ENCODE data around the gene SDS. TPM values are rescaled to one million over a fixed set of nuclear protein-coding genes. Genes with fewer than 3 reads are reported as not detected.

SDS gene
- total and polyA plus RNA-seq, 2 of the 13 experiments (the other 11 are each of a cell fraction or from before 2014, with no cell fraction given), result not detected

- ATAC-seq (no peak), FAIRE-seq (no peak), DNase-seq (ENCODE audit: low spot score) (no peak)
- CTCF ChIA-PET (ENCODE audit: low intra/inter-chr PET ratio, low total read pairs), result no interaction called here
- no peak overlapping the region for H3K4me2 ChIP-seq (ENCODE audit: low read depth, low read length)
- H3K27ac ChIP-seq (ENCODE audit: extremely low read length, insufficient read depth, low read length), result no peak overlapping the region
- H3K9me3 ChIP-seq (ENCODE audit: low read length), result no peaks in the 10 kb centered on the region
- no peak overlapping the region for H2AFZ ChIP-seq (ENCODE audit: low read length)
- BruUV-seq (replicated peaks), result no TSS peak
- in situ Hi-C loops (cut with HindIII; ENCODE audit: extremely low pct_ligation_motif_present, low pct_unique_long_range_greater_than_20kb), result no loop called here
- H4K20me1 ChIP-seq (ENCODE audit: insufficient read depth, low read length), result no peaks in the 10 kb centered on the region; the same call in 1 of the 2 replicates
- intact Hi-C loops (cut with micrococcal nuclease; ENCODE audit: unreplicated experiment), result no loop called here
- H3K36me3 ChIP-seq (replicated peaks in 1 of 2; ENCODE audit: control insufficient read depth in 1 of 2, insufficient read depth in 2 of 2, low read length in 2 of 2), result no peaks in the 10 kb centered on the region
- peaks cover 3% of the 10 kb centered on the region in 2 experiments; a peak in 1 of 5 replicates for H3K27me3 ChIP-seq (ENCODE audit: control insufficient read depth in 1 of 2, insufficient read depth in 2 of 2, low read length in 2 of 2)
- H3K79me2 ChIP-seq (ENCODE audit: insufficient read depth, low read length), result no peaks in the 10 kb centered on the region
- 0 out of 2 replicates have a peak, but pooled peaks cover 9% of the 10 kb centered on the region for H3K4me1 ChIP-seq (ENCODE audit: insufficient read depth, low read length)
- no peak for TF ChIP-seq SOX13 (IDR thresholded peaks at IDR 0.05)
- no peak for TF ChIP-seq SOX13 (CRISPR knock-in tag; conservative IDR thresholded peaks at IDR 0.05 in 1 of 2, IDR thresholded peaks at IDR 0.05 in 1 of 2)
- TF ChIP-seq TOPORS (CRISPR knock-in tag; IDR thresholded peaks at IDR 0.05), result no peak
- no peak for TF ChIP-seq FOSL2 (CRISPR knock-in tag; IDR thresholded peaks at IDR 0.05)
- no peak for TF ChIP-seq ZNF232 (CRISPR knock-in tag; IDR thresholded peaks at IDR 0.05; ENCODE audit: borderline replicate concordance)
- TF ChIP-seq FOXP1 (IDR thresholded peaks at IDR 0.05), result no peak
- TF ChIP-seq FOXP1 (CRISPR knock-in tag; IDR thresholded peaks at IDR 0.05), result no peak
- POLR2A ChIA-PET, result no interaction called here
- no peak overlapping the region for H3K9ac ChIP-seq (ENCODE audit: insufficient read depth, low read depth, low read length)
- H3K4me3 ChIP-seq (replicated peaks in 1 of 3; ENCODE audit: insufficient read depth in 1 of 3, low read depth in 2 of 3, low read length in 3 of 3), result no peak overlapping the region
These were observed 7.5 kb downstream of the SDS start for GRCh38 chr12:113396200-113396599.

DNA sequence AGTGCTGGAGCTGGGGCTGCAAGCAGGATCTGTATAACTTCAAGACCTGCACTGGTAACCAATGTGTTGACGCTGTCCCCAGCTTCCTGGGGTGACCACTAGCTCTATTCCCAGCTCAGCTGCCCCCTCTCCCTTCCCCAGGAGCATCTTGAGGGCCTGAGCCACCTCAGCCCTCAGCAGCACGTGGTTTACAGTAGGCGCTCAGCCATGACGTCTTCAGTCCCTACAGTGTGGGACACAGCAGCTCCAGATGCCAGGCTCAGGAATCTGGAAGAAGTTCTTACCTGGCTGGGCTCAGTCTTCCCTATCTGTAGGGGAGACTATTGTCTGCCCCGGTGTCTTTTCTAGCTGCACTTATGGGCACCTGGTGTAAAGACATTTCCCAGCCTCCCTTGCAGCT, 8.6 kb downstream of the SDS start:
- no peak overlapping the region for H3K4me3 ChIP-seq (replicated peaks in 1 of 3; ENCODE audit: insufficient read depth in 1 of 3, low read depth in 2 of 3, low read length in 3 of 3)
- intact Hi-C loops (cut with micrococcal nuclease; ENCODE audit: unreplicated experiment) (no loop called here), in situ Hi-C loops (cut with HindIII; ENCODE audit: extremely low pct_ligation_motif_present, low pct_unique_long_range_greater_than_20kb) (no loop called here)
- H3K27ac ChIP-seq (ENCODE audit: extremely low read length, insufficient read depth, low read length), result no peak overlapping the region
- FAIRE-seq (no peak), ATAC-seq (no peak), DNase-seq (ENCODE audit: low spot score) (no peak)
- H3K79me2 ChIP-seq (ENCODE audit: insufficient read depth, low read length), result no peaks in the 10 kb centered on the region
- H3K4me1 ChIP-seq (ENCODE audit: insufficient read depth, low read length), result 0 out of 2 replicates have a peak, but pooled peaks cover 9% of the 10 kb centered on the region
- no peak overlapping the region for H3K9ac ChIP-seq (ENCODE audit: insufficient read depth, low read depth, low read length)
- no peak overlapping the region for H3K4me2 ChIP-seq (ENCODE audit: low read depth, low read length)
- no peaks in the 10 kb centered on the region for H3K9me3 ChIP-seq (ENCODE audit: low read length)
- POLR2A ChIA-PET, result interaction anchor here (0.5 kb wide), 1 partner anchor 28 kb away, joined by 4 read pairs; no protein-coding TSS in a partner anchor
- H2AFZ ChIP-seq (ENCODE audit: low read length), result no peak overlapping the region
- WGBS (ENCODE audit: low lambda C conversion rate), result 47% methylated on average over 2 of the region's 5 CpGs
- H4K20me1 ChIP-seq (ENCODE audit: insufficient read depth, low read length), result no peaks in the 10 kb centered on the region; the same call in 1 of the 2 replicates
- CTCF ChIA-PET (ENCODE audit: low intra/inter-chr PET ratio, low total read pairs), result no interaction called here
- H3K27me3 ChIP-seq (ENCODE audit: control insufficient read depth in 1 of 2, insufficient read depth in 2 of 2, low read length in 2 of 2), result peaks cover 3% of the 10 kb centered on the region in 2 experiments; a peak in 1 of 5 replicates
- no peaks in the 10 kb centered on the region for H3K36me3 ChIP-seq (replicated peaks in 1 of 2; ENCODE audit: control insufficient read depth in 1 of 2, insufficient read depth in 2 of 2, low read length in 2 of 2)
- BruUV-seq (replicated peaks), result no TSS peak
- no peak for TF ChIP-seq SNRNP70 (IDR thresholded peaks at IDR 0.05; ENCODE audit: low read depth, low read length)
- no peak for TF ChIP-seq ZNF724P (CRISPR knock-in tag; IDR thresholded peaks at IDR 0.05; ENCODE audit: borderline replicate concordance)
- TF ChIP-seq ZNF691 (CRISPR knock-in tag; IDR thresholded peaks at IDR 0.05; ENCODE audit: borderline replicate concordance, low read depth), result no peak
- no peak for TF ChIP-seq ELF1 (CRISPR knock-in tag; IDR thresholded peaks at IDR 0.05)
- no peak for TF ChIP-seq ZNF329 (CRISPR knock-in tag; IDR thresholded peaks at IDR 0.05; ENCODE audit: low read depth)
- TF ChIP-seq HOXA3 (CRISPR knock-in tag; IDR thresholded peaks at IDR 0.05), result no peak
- TF ChIP-seq ZNF468 (CRISPR knock-in tag; IDR thresholded peaks at IDR 0.05), result no peak
- TF ChIP-seq ZNF557 (CRISPR knock-in tag; IDR thresholded peaks at IDR 0.05), result no peak
- TF ChIP-seq FOXK1 (CRISPR knock-in tag; IDR thresholded peaks at IDR 0.05; ENCODE audit: borderline replicate concordance, low read depth), result no peak
- no peak for TF ChIP-seq ZNF597 (CRISPR knock-in tag; IDR thresholded peaks at IDR 0.05)
- no peak for TF ChIP-seq MAX (IDR thresholded peaks at IDR 0.05)
- TF ChIP-seq, protein P1, sequence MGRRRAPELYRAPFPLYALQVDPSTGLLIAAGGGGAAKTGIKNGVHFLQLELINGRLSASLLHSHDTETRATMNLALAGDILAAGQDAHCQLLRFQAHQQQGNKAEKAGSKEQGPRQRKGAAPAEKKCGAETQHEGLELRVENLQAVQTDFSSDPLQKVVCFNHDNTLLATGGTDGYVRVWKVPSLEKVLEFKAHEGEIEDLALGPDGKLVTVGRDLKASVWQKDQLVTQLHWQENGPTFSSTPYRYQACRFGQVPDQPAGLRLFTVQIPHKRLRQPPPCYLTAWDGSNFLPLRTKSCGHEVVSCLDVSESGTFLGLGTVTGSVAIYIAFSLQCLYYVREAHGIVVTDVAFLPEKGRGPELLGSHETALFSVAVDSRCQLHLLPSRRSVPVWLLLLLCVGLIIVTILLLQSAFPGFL (CRISPR knock-in tag; IDR thresholded peaks at IDR 0.05), result no peak
